ENCODE data around the gene OR52K2.
"Not testable (repeated sequence)": the region's sequence is repeated elsewhere in the genome, so short reads cannot be mapped to it uniquely, and the experiment has no call there.

Gene OR52K2

GRCh38 chr11:4480577-4481239, 31.6 kb downstream of the OR52K2 start:
- no peak for DNase-seq (ENCODE audit: low read depth in 2 of 2)

- DNase-seq (ENCODE audit: low read depth in 2 of 2): no peak
Observed at GRCh38 chr11:4481240-4481582, 32.1 kb downstream of the OR52K2 start.

GRCh38 chr11:4482445-4482844, 33.4 kb downstream of the OR52K2 start, which contains the start of gene OR52K1:
Gene OR52K1 (plus strand): TSS chr11:4482646. CDS start chr11:4488901, 6,255 bp downstream.
- DNase-seq (ENCODE audit: low read depth in 2 of 2): no peak

GRCh38 chr11:4484310-4484709, 35.2 kb downstream of the OR52K2 start:
- no peak for DNase-seq (ENCODE audit: low read depth in 2 of 2)

- not testable (repeated sequence) for DNase-seq (ENCODE audit: low read depth in 2 of 2)
Observed at GRCh38 chr11:4491405-4491804, 42.3 kb downstream of the OR52K2 start.

- DNase-seq (ENCODE audit: low read depth in 2 of 2): no peak
Observed at GRCh38 chr11:4491878-4492606, 42.9 kb downstream of the OR52K2 start.

GRCh38 chr11:4493480-4493818, 44.4 kb downstream of the OR52K2 start:
- DNase-seq (ENCODE audit: low read depth in 2 of 2): no peak

- DNase-seq (ENCODE audit: low read depth in 2 of 2): no peak
Observed at GRCh38 chr11:4495487-4495886, 46.4 kb downstream of the OR52K2 start.

GRCh38 chr11:4495986-4496385, 46.9 kb downstream of the OR52K2 start:
- no peak for DNase-seq (ENCODE audit: low read depth in 2 of 2)

- DNase-seq (ENCODE audit: low read depth in 2 of 2): no peak
Observed at GRCh38 chr11:4496557-4497248, 47.6 kb downstream of the OR52K2 start.

All from stimulated activated CD8-positive, alpha-beta memory T cell treated with anti-CD3 and anti-CD28 coated beads, Interleukin-15, amount 100 ng/mL, for 48 hours (primary cell).